K562 (cell line): ENCODE data around the gene SLC25A10. TPM values are rescaled to one million over a fixed set of nuclear protein-coding genes. Genes with fewer than 3 reads are reported as not detected.

Experiments
- ATF7 ChIP-seq: fragments of 450-650 bp; IDR thresholded peaks from 2 replicates; pipeline ENCODE4 v1.7.1; 2014; ENCODE audit warnings: mild to moderate bottlenecking, moderate library complexity
- DLX4 ChIP-seq: fragments of 250-450 bp; sonication (Bioruptor Pico); IDR thresholded peaks from 2 replicates; pipeline ENCODE4 v1.6.1; 2021; ENCODE audit warnings: mild to moderate bottlenecking
- DPF2 ChIP-seq: fragments of 450-650 bp; IDR thresholded peaks from 2 replicates; pipeline ENCODE4 v1.6.1; 2016
- EGR1 ChIP-seq: fragments of 450-650 bp; conservative IDR thresholded peaks from 2 replicates; pipeline ENCODE4 v1.6.1; 2017; ENCODE audit warnings: mild to moderate bottlenecking
- ETV6 ChIP-seq, 3 experiments: fragments of 150-350 bp in 1 of 3; sonication (generic) in 1 of 3; formaldehyde crosslinking in 1 of 3; IDR thresholded peaks; 2 replicates each; pipeline versions ENCODE4 v1.6.1 to v1.8.0; 2014 to 2022; ENCODE audit warnings: borderline replicate concordance in 2 of 3, low read depth in 2 of 3, antibody characterized with exemption in 1 of 3, low read length in 1 of 3, mild to moderate bottlenecking in 1 of 3, missing genetic modification reagents in 1 of 3
- EZH2 ChIP-seq: IDR thresholded peaks from 2 replicates; pipeline ENCODE4 v1.6.1; 2012; ENCODE audit warnings: low read depth, mild to moderate bottlenecking, inconsistent platforms, low read length, borderline replicate concordance
- FOSL1 ChIP-seq: fragments of 200-800 bp; sonication (Bioruptor generic); conservative IDR thresholded peaks from 2 replicates; pipeline ENCODE4 v1.6.1; 2016; ENCODE audit warnings: missing genetic modification characterization, missing compliant biosample characterization
- FOXA3 ChIP-seq, 2 experiments: fragments of 450-650 bp in 1 of 2; sonication (generic) in 1 of 2; formaldehyde crosslinking; IDR thresholded peaks in 1 of 2; conservative IDR thresholded peaks in 1 of 2; 2 replicates each; pipeline versions ENCODE4 v1.4.0 to v1.8.0; 2020 to 2022; ENCODE audit warnings: mild to moderate bottlenecking in 2 of 2, missing genetic modification reagents in 1 of 2
- HLTF ChIP-seq: fragments of 450-650 bp; IDR thresholded peaks from 2 replicates; pipeline ENCODE4 v1.6.1; 2016
- LARP7 ChIP-seq: fragments of 450-650 bp; IDR thresholded peaks from 2 replicates; pipeline ENCODE4 v1.6.1; 2016
- MAFF ChIP-seq: IDR thresholded peaks from 2 replicates; pipeline ENCODE4 v1.6.1; 2012; ENCODE audit warnings: low read length, improper control_type of control experiment
- MAX ChIP-seq: sonication (generic); formaldehyde crosslinking; IDR thresholded peaks from 2 replicates; pipeline ENCODE4 v1.9.0; 2022; ENCODE audit warnings: mild to moderate bottlenecking, missing genetic modification reagents
- MIER1 ChIP-seq: fragments of 450-650 bp; IDR thresholded peaks from 2 replicates; pipeline ENCODE4 v1.6.1; 2016; ENCODE audit warnings: antibody characterized with exemption, mild to moderate bottlenecking, low read depth
- NKRF ChIP-seq: fragments of 450-650 bp; IDR thresholded peaks from 2 replicates; pipeline ENCODE4 v1.6.1; 2016; ENCODE audit warnings: borderline replicate concordance
- RBM17 ChIP-seq: fragments of 200-400 bp; formaldehyde crosslinking; IDR thresholded peaks from 2 replicates; pipeline ENCODE4 v1.6.1; 2017; ENCODE audit warnings: low read depth, mild to moderate bottlenecking, low read length, borderline replicate concordance
- SPI1 ChIP-seq: IDR thresholded peaks from 2 replicates; pipeline ENCODE4 v1.6.1; 2011; ENCODE audit warnings: low read depth, low read length, control low read depth, borderline replicate concordance
- TEAD1 ChIP-seq, 2 experiments: fragments of 450-650 bp in 1 of 2; sonication (generic) in 1 of 2; formaldehyde crosslinking; IDR thresholded peaks; 2 replicates each; pipeline versions ENCODE4 v1.4.0 to v1.8.0; 2020 to 2022; ENCODE audit warnings: mild to moderate bottlenecking in 2 of 2, missing genetic modification reagents in 1 of 2
- UBTF ChIP-seq, 2 experiments: IDR thresholded peaks; 2 replicates each; pipeline ENCODE4 v1.6.1; 2012; ENCODE audit warnings: improper control_type of control experiment in 2 of 2, low read depth in 2 of 2, low read length in 2 of 2, borderline replicate concordance in 1 of 2
- XRCC3 ChIP-seq: fragments of 450-650 bp; IDR thresholded peaks from 2 replicates; pipeline ENCODE4 v1.6.1; 2017; ENCODE audit warnings: mild to moderate bottlenecking, moderate library complexity
- ZEB2 ChIP-seq: fragments of 450-650 bp; IDR thresholded peaks from 2 replicates; pipeline ENCODE4 v1.6.1; 2016
- ZNF12 ChIP-seq: sonication (generic); formaldehyde crosslinking; IDR thresholded peaks from 2 replicates; pipeline ENCODE4 v1.4.0; 2020; ENCODE audit warnings: mild to moderate bottlenecking, missing genetic modification reagents
- ZNF282 ChIP-seq: sonication (generic); formaldehyde crosslinking; IDR thresholded peaks from 2 replicates; pipeline ENCODE4 v1.8.1; 2023; ENCODE audit warnings: missing genetic modification reagents
- ZNF766 ChIP-seq: fragments of 200-800 bp; sonication (Bioruptor generic); conservative IDR thresholded peaks from 2 replicates; pipeline ENCODE4 v1.6.1; 2016; ENCODE audit warnings: missing genetic modification characterization, missing compliant biosample characterization
- polyA plus RNA-seq, 8 experiments: library from polyadenylated mRNA; depleted of rRNA in 4 of 8; stranded (reverse) in 5 of 8; unstranded in 3 of 8; fragments of >200 nt; fragmentation: Nextera tagmentation in 2 of 8; fragmentation: Illumina TruSeq in 1 of 8; extraction: Ambion mirVana in 2 of 8; extraction: Trizol in 1 of 8; gene quantifications; 2 replicates each; pipeline versions ENCODE4 v1.2.1 to v1.2.3, GENCODE V29; 2011 to 2014; ENCODE audit warnings: inconsistent platforms in 1 of 8, missing spikeins in 1 of 8
- total RNA-seq, 7 experiments: library from RNA; depleted of rRNA in 6 of 7; stranded (reverse); fragments of >200 nt in 6 of 7; fragmentation: Illumina TruSeq in 2 of 7; extraction: Trizol in 2 of 7; gene quantifications; 2 replicates each; pipeline versions ENCODE4 v1.2.1 to v1.2.3, GENCODE V29; 2011 to 2021; ENCODE audit warnings: low replicate concordance in 1 of 7

Gene SLC25A10
- total and polyA plus RNA-seq, 9 of the 15 experiments (the other 6 are each of a cell fraction or from before 2014, with no cell fraction given), result 0.10 to 85.6 (median 34.3) TPM

GRCh38 chr17:81684442-81684911, 27.6 kb upstream of the SLC25A10 start (continued):
- TF ChIP-seq SPI1 (no peak), ZNF282 (CRISPR knock-in tag) (0 out of 2 replicates have a peak, but pooled peaks have one; percentile 30), ZNF766 (CRISPR knock-in tag) (no peak), LARP7 (no peak), HLTF (no peak), ZEB2 (no peak), MAFF (no peak), ETV6 (IDR thresholded peaks at IDR 0.05; ENCODE audit: borderline replicate concordance in 1 of 2, low read depth in 2 of 2, low read length in 1 of 2) (no peak), ETV6 (CRISPR knock-in tag; IDR thresholded peaks at IDR 0.05; ENCODE audit: borderline replicate concordance) (peak; percentile 56; the same call in 1 of the 2 replicates), EGR1 (no peak), TEAD1 (CRISPR knock-in tag; IDR thresholded peaks at IDR 0.05) (0 out of 4 replicates have a peak, but pooled peaks of 1 of the 2 experiments have one; percentile 42), NKRF (peak; percentile 82; the same call in 1 of the 2 replicates), ZNF12 (CRISPR knock-in tag) (no peak), MIER1 (no peak), MAX (CRISPR knock-in tag) (peak; percentile 97), FOSL1 (tag) (peak; percentile 54), FOXA3 (CRISPR knock-in tag; conservative IDR thresholded peaks at IDR 0.05 in 1 of 2, IDR thresholded peaks at IDR 0.05 in 1 of 2) (peak in 1 of 2 experiments; percentile 82; a peak in 2 of 4 replicates), UBTF (IDR thresholded peaks at IDR 0.05; ENCODE audit: borderline replicate concordance in 1 of 2, low read depth in 2 of 2, low read length in 2 of 2) (no peak), ATF7 (no peak), XRCC3 (no peak), EZH2 (no peak), RBM17 (no peak), DPF2 (peak; percentile 47; the same call in 1 of the 2 replicates), DLX4 (no peak)
